ENCODE data around the gene TMEM178A.
"Not testable (repeated sequence)": the region's sequence is repeated elsewhere in the genome, so short reads cannot be mapped to it uniquely, and the experiment has no call there.

TMEM178A gene

DNA sequence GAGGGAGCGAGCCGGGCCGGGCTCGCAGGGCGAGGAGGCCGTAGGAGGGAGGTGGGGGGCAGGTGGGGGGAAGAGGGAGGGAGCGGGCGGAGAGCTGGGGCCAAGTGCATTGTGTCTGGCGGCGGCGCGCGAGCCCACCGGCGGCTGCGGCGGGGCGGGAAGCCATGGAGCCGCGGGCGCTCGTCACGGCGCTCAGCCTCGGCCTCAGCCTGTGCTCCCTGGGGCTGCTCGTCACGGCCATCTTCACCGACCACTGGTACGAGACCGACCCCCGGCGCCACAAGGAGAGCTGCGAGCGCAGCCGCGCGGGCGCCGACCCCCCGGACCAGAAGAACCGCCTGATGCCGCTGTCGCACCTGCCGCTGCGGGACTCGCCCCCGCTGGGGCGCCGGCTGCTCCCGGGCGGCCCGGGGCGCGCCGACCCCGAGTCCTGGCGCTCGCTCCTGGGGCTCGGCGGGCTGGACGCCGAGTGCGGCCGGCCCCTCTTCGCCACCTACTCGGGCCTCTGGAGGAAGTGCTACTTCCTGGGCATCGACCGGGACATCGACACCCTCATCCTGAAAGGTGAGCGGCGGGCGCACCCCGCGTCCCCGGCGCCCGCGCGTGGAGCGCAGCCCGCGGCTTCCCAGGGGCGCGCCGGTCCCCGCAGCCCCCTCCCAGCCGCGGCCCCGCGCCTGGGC, at the start of gene TMEM178A:
Gene TMEM178A (plus strand): TSS at position 107 of the 680 bp plus-strand sequence. CDS start 58 bp downstream, at position 165.
- H3K9ac ChIP-seq (ENCODE audit: low read length in 5 of 5): peak within 1 kb of the TSS in 2 of 5 donors; percentile 14 to 51
- peaks cover 4 to 29% (median 23%) of the 10 kb centered on the region in 5 donors for H3K27me3 ChIP-seq (ENCODE audit: control insufficient read depth in 5 of 5, insufficient read depth in 4 of 5, low read length in 5 of 5)
- H3K4me1 ChIP-seq (ENCODE audit: control insufficient read depth in 5 of 5, insufficient read depth in 5 of 5, low read length in 5 of 5): peaks cover 2 to 13% (median 10%) of the 10 kb centered on the region in 5 donors
- no peaks in the 10 kb centered on the region for H3K9me3 ChIP-seq (ENCODE audit: control insufficient read depth in 5 of 5, low read length in 5 of 5)
- peak within 1 kb of the TSS; percentile 52 to 77 (median 67) for H3K4me3 ChIP-seq (ENCODE audit: low read depth in 1 of 5, low read length in 5 of 5)
- no peak within 1 kb of the TSS for H3K27ac ChIP-seq (ENCODE audit: low read depth, low read length)
- H3K36me3 ChIP-seq (ENCODE audit: control insufficient read depth in 5 of 5, insufficient read depth in 5 of 5, low read length in 5 of 5): no peaks in the 10 kb centered on the region

DNA sequence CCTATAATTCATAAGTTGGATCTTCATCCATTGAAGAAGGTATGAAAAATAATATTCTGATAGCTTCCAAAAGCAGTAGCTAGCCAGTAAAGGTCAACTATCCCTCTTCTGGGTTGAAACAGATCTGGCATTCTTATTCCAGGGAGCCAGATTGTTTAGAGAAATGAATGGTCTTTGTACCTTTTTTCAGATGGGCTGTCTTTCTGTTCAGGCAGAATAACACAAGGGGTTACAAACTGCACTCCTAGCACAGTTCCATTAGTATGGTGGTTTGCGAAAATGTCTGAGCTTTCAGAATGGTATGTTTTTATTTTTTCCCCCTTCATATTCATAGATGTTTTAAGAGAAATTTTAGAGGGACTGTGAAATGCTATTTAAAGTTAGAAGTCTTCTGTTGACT, 47.5 kb upstream of the TMEM178A start:
- Histone ChIP-seq H3K36me3 (ENCODE audit: control insufficient read depth in 5 of 5, insufficient read depth in 5 of 5, low read length in 5 of 5) (no peaks in the 10 kb centered on the region), H3K4me3 (ENCODE audit: low read depth in 1 of 5, low read length in 5 of 5) (no peak overlapping the region), H3K27ac (ENCODE audit: low read depth, low read length) (no peak overlapping the region), H3K9ac (ENCODE audit: low read length in 5 of 5) (no peak overlapping the region), H3K4me1 (ENCODE audit: control insufficient read depth in 5 of 5, insufficient read depth in 5 of 5, low read length in 5 of 5) (peaks cover 3 to 20% (median 12%) of the 10 kb centered on the region in 5 donors), H3K9me3 (ENCODE audit: control insufficient read depth in 5 of 5, low read length in 5 of 5) (no peaks in the 10 kb centered on the region), H3K27me3 (ENCODE audit: control insufficient read depth in 5 of 5, insufficient read depth in 4 of 5, low read length in 5 of 5) (no peaks in the 10 kb centered on the region)

DNA sequence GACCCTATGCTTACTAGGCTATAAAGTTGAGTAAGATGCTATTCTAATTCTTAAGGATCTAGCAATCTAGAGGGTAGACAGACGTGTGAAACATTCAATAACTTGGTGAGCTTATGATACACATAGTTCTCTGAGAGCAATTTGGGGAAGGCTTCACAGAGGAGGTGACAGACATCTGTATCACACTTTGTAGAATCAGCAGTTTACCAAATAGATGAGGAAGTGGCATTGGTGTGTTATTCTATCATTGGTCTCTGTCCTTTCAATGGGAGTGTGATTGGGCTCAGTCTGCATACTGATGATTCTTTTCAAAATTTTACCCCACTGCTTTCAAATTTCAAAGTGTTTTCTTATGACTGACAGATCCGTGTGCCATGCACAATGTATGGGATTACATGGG, 47.0 kb upstream of the TMEM178A start:
- Histone ChIP-seq H3K27ac (ENCODE audit: low read depth, low read length) (no peak overlapping the region), H3K4me1 (ENCODE audit: control insufficient read depth in 5 of 5, insufficient read depth in 5 of 5, low read length in 5 of 5) (peaks cover 3 to 25% (median 17%) of the 10 kb centered on the region in 5 donors), H3K27me3 (ENCODE audit: control insufficient read depth in 5 of 5, insufficient read depth in 4 of 5, low read length in 5 of 5) (no peaks in the 10 kb centered on the region)

DNA sequence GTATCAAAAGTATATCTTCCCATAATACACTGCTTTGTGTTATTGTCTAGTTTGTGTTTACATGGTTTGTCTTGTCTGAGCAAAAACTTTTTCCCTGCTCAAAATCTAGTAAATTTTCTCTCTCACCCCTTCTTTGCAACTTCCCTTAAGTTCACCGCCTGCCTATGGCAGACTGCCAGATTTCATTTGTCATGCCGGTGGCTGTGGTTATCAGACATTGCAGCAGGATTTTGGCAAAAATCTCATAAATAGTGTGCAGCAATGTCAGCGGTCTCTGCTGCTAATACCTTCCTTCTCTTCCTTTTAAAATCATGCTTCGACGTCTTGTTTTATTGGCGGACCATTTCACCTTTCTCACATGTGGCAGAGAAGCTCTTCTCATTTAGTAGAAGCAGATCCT, 45.6 kb upstream of the TMEM178A start:
- H3K4me3 ChIP-seq (ENCODE audit: low read depth in 1 of 5, low read length in 5 of 5): peak overlapping the region in 1 of 5 donors; percentile 21
- no peak overlapping the region for H3K27ac ChIP-seq (ENCODE audit: low read depth, low read length)
- H3K4me1 ChIP-seq (ENCODE audit: control insufficient read depth in 5 of 5, insufficient read depth in 5 of 5, low read length in 5 of 5): peaks cover 3 to 30% (median 23%) of the 10 kb centered on the region in 5 donors
- H3K9ac ChIP-seq (ENCODE audit: low read length in 5 of 5): no peak overlapping the region
- H3K36me3 ChIP-seq (ENCODE audit: control insufficient read depth in 5 of 5, insufficient read depth in 5 of 5, low read length in 5 of 5): no peaks in the 10 kb centered on the region
- no peaks in the 10 kb centered on the region for H3K27me3 ChIP-seq (ENCODE audit: control insufficient read depth in 5 of 5, insufficient read depth in 4 of 5, low read length in 5 of 5)
- no peaks in the 10 kb centered on the region for H3K9me3 ChIP-seq (ENCODE audit: control insufficient read depth in 5 of 5, low read length in 5 of 5)

More for the DNA sequence above, 47.0 kb upstream of the TMEM178A start:
- no peak overlapping the region for H3K9ac ChIP-seq (ENCODE audit: low read length in 5 of 5)
- H3K4me3 ChIP-seq (ENCODE audit: low read depth in 1 of 5, low read length in 5 of 5): no peak overlapping the region
- H3K36me3 ChIP-seq (ENCODE audit: control insufficient read depth in 5 of 5, insufficient read depth in 5 of 5, low read length in 5 of 5): no peaks in the 10 kb centered on the region
- H3K9me3 ChIP-seq (ENCODE audit: control insufficient read depth in 5 of 5, low read length in 5 of 5): no peaks in the 10 kb centered on the region

DNA sequence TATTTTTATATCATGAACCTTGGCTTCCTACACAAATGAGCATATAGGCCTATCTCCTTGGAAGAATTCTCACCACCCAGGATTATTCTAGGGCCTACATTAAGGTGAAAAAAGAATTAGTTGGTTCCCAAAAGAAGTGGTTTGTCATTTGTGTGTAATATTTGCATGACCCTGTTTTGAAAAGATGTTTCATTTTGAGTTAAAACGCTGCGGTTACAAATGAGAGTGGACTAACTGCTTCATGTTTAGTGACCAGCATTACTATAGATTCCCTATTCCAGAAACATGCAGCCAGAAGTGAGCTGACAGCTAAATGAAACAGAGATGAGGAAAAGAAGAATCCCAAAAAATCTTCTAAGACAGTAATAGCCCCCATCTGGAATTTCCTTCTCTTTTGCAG, 44.1 kb upstream of the TMEM178A start:
- no peaks in the 10 kb centered on the region for H3K9me3 ChIP-seq (ENCODE audit: control insufficient read depth in 5 of 5, low read length in 5 of 5)
- no peaks in the 10 kb centered on the region for H3K27me3 ChIP-seq (ENCODE audit: control insufficient read depth in 5 of 5, insufficient read depth in 4 of 5, low read length in 5 of 5)
- no peak overlapping the region for H3K9ac ChIP-seq (ENCODE audit: low read length in 5 of 5)
- H3K27ac ChIP-seq (ENCODE audit: low read depth, low read length): no peak overlapping the region
- H3K36me3 ChIP-seq (ENCODE audit: control insufficient read depth in 5 of 5, insufficient read depth in 5 of 5, low read length in 5 of 5): no peaks in the 10 kb centered on the region
- no peak overlapping the region for H3K4me3 ChIP-seq (ENCODE audit: low read depth in 1 of 5, low read length in 5 of 5)
- H3K4me1 ChIP-seq (ENCODE audit: control insufficient read depth in 5 of 5, insufficient read depth in 5 of 5, low read length in 5 of 5): peaks cover 3 to 30% (median 23%) of the 10 kb centered on the region in 5 donors

DNA sequence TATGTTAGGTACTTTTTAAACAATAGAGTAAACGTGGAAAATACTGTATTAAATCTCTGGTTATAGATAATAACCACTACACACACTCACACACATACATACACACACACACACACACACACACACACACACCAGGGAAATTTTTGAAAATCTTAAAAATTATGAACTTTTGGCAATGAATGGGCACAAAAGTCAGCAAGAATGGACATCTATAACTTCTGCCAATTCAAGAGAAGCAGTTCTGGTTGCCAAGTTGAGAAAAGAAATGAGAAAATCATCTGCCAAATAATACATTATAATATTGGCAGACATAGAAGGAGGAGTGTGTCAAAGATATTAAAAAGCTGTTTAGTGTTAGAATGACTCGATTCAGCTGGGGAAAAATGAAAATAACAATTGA, 42.9 kb upstream of the TMEM178A start:
- Histone ChIP-seq H3K4me3 (ENCODE audit: low read depth in 1 of 5, low read length in 5 of 5) (no peak overlapping the region), H3K27ac (ENCODE audit: low read depth, low read length) (no peak overlapping the region), H3K4me1 (ENCODE audit: control insufficient read depth in 5 of 5, insufficient read depth in 5 of 5, low read length in 5 of 5) (peaks cover 3 to 30% (median 23%) of the 10 kb centered on the region in 5 donors), H3K36me3 (ENCODE audit: control insufficient read depth in 5 of 5, insufficient read depth in 5 of 5, low read length in 5 of 5) (no peaks in the 10 kb centered on the region), H3K27me3 (ENCODE audit: control insufficient read depth in 5 of 5, insufficient read depth in 4 of 5, low read length in 5 of 5) (no peaks in the 10 kb centered on the region), H3K9me3 (ENCODE audit: control insufficient read depth in 5 of 5, low read length in 5 of 5) (no peaks in the 10 kb centered on the region), H3K9ac (ENCODE audit: low read length in 5 of 5) (no peak overlapping the region)

DNA sequence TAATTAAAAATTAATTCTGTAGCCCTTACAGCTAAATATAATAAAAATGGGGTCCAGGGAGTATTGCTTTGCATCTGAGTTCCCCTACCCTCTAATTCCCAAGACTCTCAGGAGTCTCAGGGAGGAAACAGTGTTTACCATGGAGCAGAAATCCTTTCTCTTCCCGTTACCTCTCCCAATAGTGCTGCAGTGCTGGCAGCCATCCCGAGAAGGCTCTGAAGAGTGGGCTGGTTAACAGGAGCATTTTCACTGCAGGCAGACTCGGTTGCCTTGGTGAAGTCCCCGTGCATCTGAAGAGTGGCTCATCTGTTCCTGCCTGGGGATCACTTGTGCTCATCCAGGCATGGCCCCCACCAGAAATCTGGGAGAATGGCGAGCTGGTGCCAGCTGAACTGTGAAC, 41.8 kb upstream of the TMEM178A start:
- Histone ChIP-seq H3K36me3 (ENCODE audit: control insufficient read depth in 5 of 5, insufficient read depth in 5 of 5, low read length in 5 of 5) (no peaks in the 10 kb centered on the region), H3K4me1 (ENCODE audit: control insufficient read depth in 5 of 5, insufficient read depth in 5 of 5, low read length in 5 of 5) (peaks cover 3 to 30% (median 23%) of the 10 kb centered on the region in 5 donors), H3K4me3 (ENCODE audit: low read depth in 1 of 5, low read length in 5 of 5) (no peak overlapping the region), H3K27ac (ENCODE audit: low read depth, low read length) (no peak overlapping the region), H3K9ac (ENCODE audit: low read length in 5 of 5) (no peak overlapping the region), H3K9me3 (ENCODE audit: control insufficient read depth in 5 of 5, low read length in 5 of 5) (no peaks in the 10 kb centered on the region), H3K27me3 (ENCODE audit: control insufficient read depth in 5 of 5, insufficient read depth in 4 of 5, low read length in 5 of 5) (no peaks in the 10 kb centered on the region)

DNA sequence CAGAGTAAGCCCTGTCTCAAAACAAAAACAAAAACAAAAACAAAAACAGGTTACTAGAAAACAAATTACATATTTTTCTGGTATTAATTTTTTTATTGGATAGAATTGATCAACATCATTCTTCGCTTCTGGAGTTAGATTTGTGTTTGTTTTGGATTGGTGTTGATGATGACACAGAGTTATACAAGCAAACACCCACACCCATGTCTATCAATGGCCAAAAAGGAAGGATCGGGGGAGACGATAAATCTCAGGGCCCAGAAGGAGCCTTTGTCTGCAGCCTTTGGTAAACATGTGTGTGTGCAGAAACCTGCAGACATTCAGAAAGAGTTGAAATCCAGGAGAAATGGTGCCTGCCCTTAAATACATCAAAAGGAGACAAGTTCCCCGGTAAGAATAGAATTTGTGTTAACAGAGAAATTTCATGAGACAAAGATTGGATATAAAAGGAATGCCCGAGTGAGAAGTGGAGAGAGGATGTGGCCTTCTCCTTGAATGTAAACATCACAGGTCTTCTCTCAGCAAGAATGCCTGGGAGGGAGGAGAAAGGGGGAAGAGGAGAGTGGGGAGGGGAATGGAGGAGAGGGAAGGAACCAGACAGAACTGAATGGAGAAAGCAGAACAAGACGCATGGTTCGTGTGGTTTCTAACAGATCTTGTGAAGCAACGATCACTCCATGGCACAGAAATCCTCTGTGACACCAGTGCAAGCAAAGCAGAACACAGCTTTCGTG, 40.4 kb upstream of the TMEM178A start:
- Histone ChIP-seq H3K36me3 (ENCODE audit: control insufficient read depth in 5 of 5, insufficient read depth in 5 of 5, low read length in 5 of 5) (no peaks in the 10 kb centered on the region), H3K27me3 (ENCODE audit: control insufficient read depth in 5 of 5, insufficient read depth in 4 of 5, low read length in 5 of 5) (no peaks in the 10 kb centered on the region), H3K4me3 (ENCODE audit: low read depth in 1 of 5, low read length in 5 of 5) (no peak overlapping the region), H3K9ac (ENCODE audit: low read length in 5 of 5) (no peak overlapping the region), H3K4me1 (ENCODE audit: control insufficient read depth in 5 of 5, insufficient read depth in 5 of 5, low read length in 5 of 5) (peaks cover 1 to 23% (median 16%) of the 10 kb centered on the region in 5 donors), H3K9me3 (ENCODE audit: control insufficient read depth in 5 of 5, low read length in 5 of 5) (no peaks in the 10 kb centered on the region), H3K27ac (ENCODE audit: low read depth, low read length) (no peak overlapping the region)

DNA sequence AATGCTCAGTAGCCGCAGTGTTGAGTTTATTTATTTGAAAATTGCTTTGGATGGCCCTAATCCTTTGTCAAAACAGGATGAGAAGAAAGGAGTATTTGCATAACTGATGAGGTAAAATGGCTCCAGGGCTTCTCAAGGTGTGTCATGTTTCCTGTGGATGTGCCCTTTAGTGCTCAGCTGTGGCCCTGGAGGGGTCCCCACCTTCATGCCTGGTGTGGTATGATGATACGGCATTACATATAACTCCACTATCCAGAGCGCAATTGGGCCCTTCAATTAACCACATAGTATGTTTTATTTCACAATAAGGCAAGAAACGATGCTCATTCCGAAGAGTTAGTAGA, 39.8 kb upstream of the TMEM178A start:
- no peaks in the 10 kb centered on the region for H3K9me3 ChIP-seq (ENCODE audit: control insufficient read depth in 5 of 5, low read length in 5 of 5)
- H3K4me3 ChIP-seq (ENCODE audit: low read depth in 1 of 5, low read length in 5 of 5): no peak overlapping the region
- no peak overlapping the region for H3K9ac ChIP-seq (ENCODE audit: low read length in 5 of 5)
- H3K27me3 ChIP-seq (ENCODE audit: control insufficient read depth in 5 of 5, insufficient read depth in 4 of 5, low read length in 5 of 5): no peaks in the 10 kb centered on the region
- peaks cover 0 to 18% (median 12%) of the 10 kb centered on the region in 5 donors for H3K4me1 ChIP-seq (ENCODE audit: control insufficient read depth in 5 of 5, insufficient read depth in 5 of 5, low read length in 5 of 5)
- H3K27ac ChIP-seq (ENCODE audit: low read depth, low read length): no peak overlapping the region
- H3K36me3 ChIP-seq (ENCODE audit: control insufficient read depth in 5 of 5, insufficient read depth in 5 of 5, low read length in 5 of 5): no peaks in the 10 kb centered on the region

DNA sequence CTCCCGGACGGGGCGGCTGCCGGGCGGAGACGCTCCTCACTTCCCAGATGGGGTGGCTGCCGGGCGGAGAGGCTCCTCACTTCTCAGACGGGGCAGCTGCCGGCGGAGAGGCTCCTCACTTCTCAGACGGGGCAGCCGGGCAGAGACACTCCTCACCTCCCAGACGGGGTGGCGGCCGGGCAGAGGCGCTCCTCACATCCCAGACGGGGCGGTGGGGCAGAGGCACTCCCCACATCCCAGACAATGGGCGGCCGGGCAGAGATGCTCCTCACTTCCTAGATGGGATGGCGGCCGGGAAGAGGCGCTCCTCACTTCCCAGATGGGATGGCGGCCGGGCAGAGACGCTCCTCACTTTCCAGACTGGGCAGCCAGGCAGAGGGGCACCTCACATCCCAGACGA, 37.4 kb upstream of the TMEM178A start:
- not testable (repeated sequence) for H3K36me3 ChIP-seq (ENCODE audit: control insufficient read depth in 5 of 5, insufficient read depth in 5 of 5, low read length in 5 of 5); H3K27ac ChIP-seq (ENCODE audit: low read depth, low read length); H3K9me3 ChIP-seq (ENCODE audit: control insufficient read depth in 5 of 5, low read length in 5 of 5); H3K27me3 ChIP-seq (ENCODE audit: control insufficient read depth in 5 of 5, insufficient read depth in 4 of 5, low read length in 5 of 5); H3K4me3 ChIP-seq (ENCODE audit: low read depth in 1 of 5, low read length in 5 of 5); H3K9ac ChIP-seq (ENCODE audit: low read length in 5 of 5)
- H3K4me1 ChIP-seq (ENCODE audit: control insufficient read depth in 5 of 5, insufficient read depth in 5 of 5, low read length in 5 of 5): peaks cover 0 to 25% (median 14%) of the 10 kb centered on the region in 5 donors
